C4-2B (cell line): ENCODE data around the gene GLUD1.
A peak's percentile ranks its signal among the peaks of the same experiment; 100 is the strongest.
"Not testable (repeated sequence)": the region's sequence is repeated elsewhere in the genome, so short reads cannot be mapped to it uniquely, and the experiment has no call there.

ENCODE experiments used
- H3K27ac ChIP-seq: fragments of 450-650 bp; 2 replicates; pipeline ENCODE4 v1.5.1; 2017
- CTCF ChIP-seq: fragments of 450-650 bp; conservative IDR thresholded peaks from 2 replicates; pipeline ENCODE4 v1.5.1; 2017; ENCODE audit warnings: mild to moderate bottlenecking
- ZFX ChIP-seq: fragments of 450-650 bp; IDR thresholded peaks from 2 replicates; pipeline ENCODE4 v1.6.1; 2017

GLUD1 gene

DNA sequence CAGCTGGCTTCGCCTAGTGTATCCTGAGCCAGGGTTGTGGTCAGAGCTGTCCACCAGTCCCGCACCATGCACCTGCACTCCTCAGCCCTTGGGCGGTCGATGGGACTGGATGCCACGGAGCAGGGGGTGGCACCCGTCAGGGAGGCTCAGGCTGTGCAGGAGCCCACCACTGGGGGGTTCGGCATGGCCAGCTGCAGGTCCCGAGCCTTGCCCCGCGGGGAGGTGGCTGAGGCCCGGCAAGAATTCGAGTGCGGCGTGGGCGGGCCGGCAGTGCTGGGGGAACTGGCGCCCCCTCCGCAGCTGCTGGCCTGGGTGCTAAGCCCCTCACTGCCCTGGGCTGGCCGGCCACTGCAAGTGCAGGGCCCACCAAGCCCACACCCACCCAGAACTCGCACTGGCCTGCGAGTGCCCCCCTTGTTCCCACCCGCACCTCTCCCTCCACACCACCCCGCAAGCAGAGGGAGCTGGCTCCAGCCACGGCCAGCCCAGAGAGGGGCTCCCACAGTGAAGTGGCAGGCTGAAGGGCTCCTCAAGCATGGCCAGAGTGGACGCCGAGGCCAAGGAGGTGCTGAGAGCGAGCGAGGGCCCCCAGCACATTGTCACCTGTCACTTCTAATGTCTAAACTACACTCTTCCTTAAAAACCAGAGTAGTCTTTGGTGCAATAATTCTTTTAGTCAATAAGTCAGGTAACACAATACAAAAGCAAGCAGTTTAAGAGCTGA lies 63.6 kb downstream of the GLUD1 start:
- TF ChIP-seq ZFX = no peak
- no peak for TF ChIP-seq CTCF
- H3K27ac ChIP-seq = no peak overlapping the region

DNA sequence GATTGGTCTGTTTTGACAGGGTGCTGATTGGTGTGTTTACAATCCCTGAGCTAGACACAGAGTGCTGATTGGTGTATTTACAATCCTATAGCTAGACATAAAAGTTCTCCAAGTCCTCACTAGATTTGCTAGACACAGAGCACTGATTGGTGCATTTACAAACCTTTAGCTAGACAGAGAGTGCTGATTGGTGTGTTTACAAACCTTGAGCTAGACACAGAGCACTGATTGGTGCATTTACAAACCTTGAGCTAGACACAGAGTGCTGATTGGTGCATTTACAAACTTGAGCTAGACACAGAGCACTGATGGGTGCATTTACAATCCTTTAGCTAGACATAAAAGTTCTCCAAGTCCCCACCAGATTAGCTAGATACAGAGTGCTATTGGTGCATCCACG lies 64.2 kb downstream of the GLUD1 start:
- H3K27ac ChIP-seq = not testable (repeated sequence)

DNA sequence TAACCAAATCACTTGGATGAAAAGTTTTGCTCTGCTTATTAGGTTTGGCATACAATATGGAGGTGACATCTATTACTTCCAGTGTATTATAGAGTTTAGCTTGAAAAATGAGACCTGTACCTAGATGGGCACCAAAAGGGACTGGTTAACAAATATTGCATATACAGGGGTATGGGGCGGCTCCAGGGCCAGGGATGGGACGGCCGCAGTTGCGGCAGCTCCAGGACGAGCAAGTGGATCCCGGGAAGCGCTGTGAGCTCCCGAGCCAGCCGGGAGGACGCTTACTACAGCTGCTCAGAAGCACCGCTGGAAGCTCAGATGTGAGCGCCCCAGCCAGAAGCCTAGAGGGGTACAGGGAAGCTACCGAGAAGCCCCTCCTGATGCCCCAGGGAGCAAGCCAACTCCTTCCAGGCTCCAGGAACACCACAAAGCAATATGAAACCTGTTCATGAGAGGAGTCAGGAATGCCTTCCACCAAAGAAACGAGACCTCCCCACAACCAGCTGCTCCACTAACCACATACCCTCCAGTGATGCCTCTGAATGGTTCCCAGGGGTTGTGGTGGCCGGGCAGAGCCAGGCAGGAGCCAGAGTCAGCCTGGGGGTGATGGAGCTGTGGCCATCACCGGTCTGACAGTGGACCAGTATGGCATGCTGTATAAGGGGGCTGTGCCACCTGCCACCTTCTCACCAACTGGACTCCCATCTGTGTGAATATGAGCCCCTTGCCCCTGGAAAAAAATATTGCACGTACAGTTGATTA lies 67.7 kb downstream of the GLUD1 start:
- not testable (repeated sequence) for H3K27ac ChIP-seq

DNA sequence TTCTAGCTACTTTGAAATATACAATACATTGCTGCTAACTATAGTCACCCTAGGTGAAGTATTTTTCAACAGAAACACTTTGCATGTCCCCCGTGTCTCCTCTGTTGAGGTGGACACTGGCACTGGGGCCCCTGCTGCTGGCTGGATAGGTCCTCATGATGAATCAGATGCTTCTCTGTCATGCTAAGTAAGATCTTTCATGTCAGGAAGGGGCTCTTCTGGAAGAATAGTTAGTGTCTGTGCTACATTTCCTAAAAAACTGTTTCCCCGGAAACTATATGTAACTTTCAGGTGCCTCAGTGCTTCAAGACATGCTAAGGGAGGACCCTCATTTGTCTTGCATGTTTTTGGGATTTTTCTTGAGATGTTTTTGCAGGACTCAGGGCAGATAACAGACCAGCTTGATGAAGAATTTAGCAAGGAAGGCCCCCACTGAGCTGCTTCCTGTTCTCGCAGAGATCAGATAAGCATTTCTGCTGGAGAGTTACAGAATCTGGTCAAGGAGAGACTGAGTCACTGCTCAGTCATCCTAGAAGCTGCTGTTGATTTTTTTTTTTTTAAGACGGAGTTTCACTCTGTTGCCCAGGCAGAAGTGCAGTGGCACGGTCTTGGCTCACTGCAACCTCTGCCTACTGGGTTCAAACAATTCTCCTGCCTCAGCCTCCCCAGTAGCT lies 69.2 kb downstream of the GLUD1 start:
- not testable (repeated sequence) for H3K27ac ChIP-seq

DNA sequence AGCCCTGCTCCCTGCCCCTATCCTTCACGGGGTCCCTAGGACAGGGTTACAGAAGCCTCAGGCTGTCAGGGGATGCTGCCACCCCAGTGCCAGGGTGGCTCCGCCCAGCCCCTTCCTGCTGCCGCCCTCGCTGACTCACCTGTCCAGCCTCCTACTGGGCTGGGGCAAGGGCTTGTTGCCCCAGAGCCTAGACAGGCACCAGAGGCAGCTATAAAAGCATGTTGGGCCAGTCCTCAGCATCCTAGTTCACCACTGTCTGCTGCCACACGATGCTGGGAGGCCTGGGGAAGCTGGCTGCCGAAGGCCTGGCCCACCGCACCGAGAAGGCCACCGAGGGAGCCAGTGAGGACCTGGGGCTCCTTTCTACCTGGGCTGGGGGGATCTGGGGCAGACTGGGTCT lies 74.6 kb downstream of the GLUD1 start, which contains the start of gene FAM25A:
Gene FAM25A, plus strand, starts transcription at position 239 of the 400 bp plus-strand sequence. Its CDS starts 31 bp downstream, at position 270.
- not testable (repeated sequence) for H3K27ac ChIP-seq

GRCh38 chr10:87019504-87019903 lies 75.1 kb downstream of the GLUD1 start:
- H3K27ac ChIP-seq = not testable (repeated sequence)

GRCh38 chr10:87019066-87019465 lies 75.6 kb downstream of the GLUD1 start:
- H3K27ac ChIP-seq = not testable (repeated sequence)

GRCh38 chr10:87018127-87018526 lies 76.5 kb downstream of the GLUD1 start:
- H3K27ac ChIP-seq = peak overlapping the region; percentile 32; the same call in 1 of the 2 replicates

- not testable (repeated sequence) for H3K27ac ChIP-seq
These were observed 79.5 kb downstream of the GLUD1 start for GRCh38 chr10:87014986-87015716.

DNA sequence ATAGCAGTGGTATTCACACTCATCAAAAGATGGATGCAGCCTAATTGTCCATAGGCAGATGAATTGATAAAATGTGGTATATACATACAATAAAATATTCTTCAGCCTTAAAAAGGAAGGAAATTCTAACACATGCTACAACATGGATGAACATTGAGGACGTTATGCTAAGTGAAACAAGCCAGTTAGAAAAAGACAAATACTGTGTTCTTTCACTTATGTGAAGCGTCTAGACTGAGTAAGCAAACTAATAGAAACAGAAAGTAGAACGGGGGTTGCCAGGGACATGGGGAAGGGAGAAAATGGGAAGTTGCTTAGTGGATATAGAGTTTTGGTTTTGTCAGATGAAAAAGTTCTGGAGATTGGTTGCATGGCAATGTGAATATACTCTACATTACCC lies 81.1 kb downstream of the GLUD1 start:
- not testable (repeated sequence) for H3K27ac ChIP-seq

DNA sequence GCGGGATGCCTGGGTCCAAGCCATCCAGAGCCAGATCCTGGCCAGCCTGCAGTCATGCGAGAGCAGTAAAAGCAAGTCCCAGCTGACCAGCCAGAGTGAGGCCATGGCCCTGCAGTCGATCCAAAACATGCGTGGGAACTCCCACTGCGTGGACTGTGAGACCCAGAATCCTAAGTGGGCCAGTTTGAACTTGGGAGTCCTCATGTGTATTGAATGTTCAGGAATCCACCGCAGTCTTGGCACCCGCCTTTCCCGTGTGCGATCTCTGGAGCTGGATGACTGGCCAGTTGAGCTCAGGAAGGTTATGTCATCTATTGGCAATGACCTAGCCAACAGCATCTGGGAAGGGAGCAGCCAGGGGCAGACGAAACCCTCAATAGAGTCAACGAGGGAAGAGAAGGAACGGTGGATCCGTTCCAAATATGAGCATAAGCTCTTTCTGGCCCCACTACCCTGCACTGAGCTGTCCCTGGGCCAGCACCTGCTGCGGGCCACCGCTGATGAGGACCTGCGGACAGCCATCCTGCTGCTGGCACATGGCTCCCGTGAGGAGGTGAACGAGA lies 85.4 kb downstream of the GLUD1 start:
- H3K27ac ChIP-seq = peak overlapping the region; percentile 79

DNA sequence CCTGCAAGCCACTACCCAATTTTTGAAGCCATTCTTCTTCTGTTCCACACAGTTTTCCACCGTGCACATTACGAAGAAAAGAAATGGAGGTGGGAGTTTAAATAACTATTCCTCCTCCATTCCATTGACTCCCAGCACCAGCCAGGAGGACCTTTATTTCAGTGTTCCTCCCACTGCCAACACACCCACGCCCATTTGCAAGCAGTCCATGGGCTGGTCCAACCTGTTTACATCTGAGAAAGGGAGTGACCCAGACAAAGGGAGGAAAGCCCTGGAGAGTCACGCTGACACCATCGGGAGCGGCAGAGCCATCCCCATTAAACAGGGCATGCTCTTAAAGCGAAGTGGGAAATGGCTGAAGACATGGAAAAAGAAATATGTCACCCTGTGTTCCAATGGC lies 86.3 kb downstream of the GLUD1 start:
- peak overlapping the region; percentile 79 for H3K27ac ChIP-seq

- H3K27ac ChIP-seq = not testable (repeated sequence)
These were observed 87.0 kb downstream of the GLUD1 start for GRCh38 chr10:87007674-87008073.

DNA sequence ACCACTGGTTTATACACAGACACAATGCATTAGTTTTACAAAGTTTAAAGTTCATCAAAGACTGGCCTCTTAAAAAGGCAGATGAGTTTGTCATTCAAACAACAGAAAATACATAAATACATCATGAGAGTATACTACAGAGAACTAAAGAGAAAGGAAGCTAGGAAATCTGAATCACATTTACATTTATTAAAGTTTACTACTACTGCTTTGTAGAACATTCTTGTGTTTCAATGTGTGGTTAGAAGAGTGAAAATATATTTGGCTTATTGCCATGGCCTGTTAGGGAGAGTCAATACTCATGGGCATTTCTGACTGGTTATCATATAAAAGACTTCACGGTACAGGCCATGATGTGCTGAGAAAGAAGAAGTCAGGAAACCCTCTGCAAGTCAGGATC lies 87.5 kb downstream of the GLUD1 start:
- peak overlapping the region; percentile 83 for H3K27ac ChIP-seq
